ENCODE measurements around the gene THEM5.

Gene THEM5

DNA sequence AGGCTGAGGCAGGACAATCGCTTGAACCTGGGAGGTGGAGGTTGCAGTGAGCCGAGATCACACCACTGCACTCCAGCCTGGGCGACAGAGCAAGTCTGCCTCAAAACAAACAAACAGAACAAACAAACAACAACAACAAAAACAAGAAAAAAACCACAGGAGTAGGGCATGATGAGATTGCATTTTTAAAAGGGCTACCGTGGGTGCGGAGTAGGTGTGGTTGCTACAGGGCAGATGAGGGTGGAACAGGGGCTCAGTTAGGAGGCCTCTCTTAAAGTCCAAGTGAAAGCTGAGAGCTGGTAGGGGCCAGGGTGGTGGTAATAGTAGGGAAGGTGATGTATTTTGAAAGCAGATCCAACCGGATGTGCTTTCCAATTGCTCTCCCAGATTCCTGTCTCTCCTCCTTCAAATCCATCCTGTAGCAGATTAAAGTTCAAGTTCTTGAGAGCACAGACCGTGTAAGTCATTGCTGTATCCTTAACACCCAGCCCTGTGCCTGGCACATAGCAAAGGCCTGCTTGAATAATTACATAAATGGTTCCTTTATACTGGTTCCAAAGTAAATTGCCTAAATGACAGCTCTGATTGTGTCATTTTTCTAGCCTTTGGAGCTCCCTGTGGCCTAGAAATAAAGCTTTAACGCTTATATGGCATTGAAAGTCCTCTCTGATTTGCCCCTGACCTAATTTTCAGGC is 44.1 kb downstream of the THEM5 start:
- TF ChIP-seq, protein P1, sequence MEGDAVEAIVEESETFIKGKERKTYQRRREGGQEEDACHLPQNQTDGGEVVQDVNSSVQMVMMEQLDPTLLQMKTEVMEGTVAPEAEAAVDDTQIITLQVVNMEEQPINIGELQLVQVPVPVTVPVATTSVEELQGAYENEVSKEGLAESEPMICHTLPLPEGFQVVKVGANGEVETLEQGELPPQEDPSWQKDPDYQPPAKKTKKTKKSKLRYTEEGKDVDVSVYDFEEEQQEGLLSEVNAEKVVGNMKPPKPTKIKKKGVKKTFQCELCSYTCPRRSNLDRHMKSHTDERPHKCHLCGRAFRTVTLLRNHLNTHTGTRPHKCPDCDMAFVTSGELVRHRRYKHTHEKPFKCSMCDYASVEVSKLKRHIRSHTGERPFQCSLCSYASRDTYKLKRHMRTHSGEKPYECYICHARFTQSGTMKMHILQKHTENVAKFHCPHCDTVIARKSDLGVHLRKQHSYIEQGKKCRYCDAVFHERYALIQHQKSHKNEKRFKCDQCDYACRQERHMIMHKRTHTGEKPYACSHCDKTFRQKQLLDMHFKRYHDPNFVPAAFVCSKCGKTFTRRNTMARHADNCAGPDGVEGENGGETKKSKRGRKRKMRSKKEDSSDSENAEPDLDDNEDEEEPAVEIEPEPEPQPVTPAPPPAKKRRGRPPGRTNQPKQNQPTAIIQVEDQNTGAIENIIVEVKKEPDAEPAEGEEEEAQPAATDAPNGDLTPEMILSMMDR (conservative IDR thresholded peaks at IDR 0.05; ENCODE audit: low read length), result no peak
- DNase-seq (ENCODE audit: low read depth), result no peak
- H3K4me3 ChIP-seq (ENCODE audit: low read length), result no peak overlapping the region

DNA sequence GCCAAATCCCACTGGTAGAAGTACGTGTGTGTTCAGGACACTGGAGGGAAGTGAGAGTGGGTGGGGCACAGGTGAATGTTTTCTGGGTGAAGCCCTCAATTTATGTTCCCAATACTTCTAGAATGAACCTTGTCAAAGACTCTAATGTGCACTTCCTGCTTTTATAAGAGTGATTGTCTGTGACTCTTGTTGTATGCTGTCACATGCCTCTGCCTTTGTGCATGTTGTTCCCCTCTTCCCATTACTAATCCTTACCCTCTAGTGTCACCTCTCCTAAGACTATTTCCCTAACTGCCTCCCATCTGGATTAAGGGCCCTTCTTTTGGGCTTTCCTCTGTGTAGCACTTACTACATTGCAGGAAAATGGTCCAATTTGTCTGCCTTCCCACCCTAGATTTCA is 45.7 kb downstream of the THEM5 start:
- no peak overlapping the region for H3K4me3 ChIP-seq (ENCODE audit: low read length)
- DNase-seq (ENCODE audit: low read depth), result no peak
- TF ChIP-seq, protein P1 (conservative IDR thresholded peaks at IDR 0.05; ENCODE audit: low read length), result no peak

DNA sequence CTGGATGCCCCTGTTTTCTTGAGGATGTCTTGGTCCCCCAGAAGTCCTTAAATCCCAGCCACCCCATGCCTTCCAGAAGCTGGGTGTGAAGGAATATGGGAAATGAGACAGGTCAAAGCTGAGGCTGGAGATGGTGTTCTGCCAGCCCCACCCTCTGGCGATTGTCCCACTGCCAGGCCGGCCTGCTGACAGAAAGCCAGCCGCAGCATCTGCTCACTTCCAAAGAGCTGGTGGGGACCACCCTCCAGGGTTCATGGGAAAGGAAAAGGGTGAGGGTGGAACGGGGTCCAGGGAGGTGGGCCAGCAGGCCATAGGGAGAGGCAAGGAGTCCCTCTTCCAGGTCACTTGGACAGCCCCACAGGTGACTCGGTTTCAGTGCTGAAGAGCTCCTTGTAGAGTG is 46.4 kb downstream of the THEM5 start:
- TF ChIP-seq, protein P1 (conservative IDR thresholded peaks at IDR 0.05; ENCODE audit: low read length), result no peak
- no peak overlapping the region for H3K4me3 ChIP-seq (ENCODE audit: low read length)
- no peak for DNase-seq (ENCODE audit: low read depth)

DNA sequence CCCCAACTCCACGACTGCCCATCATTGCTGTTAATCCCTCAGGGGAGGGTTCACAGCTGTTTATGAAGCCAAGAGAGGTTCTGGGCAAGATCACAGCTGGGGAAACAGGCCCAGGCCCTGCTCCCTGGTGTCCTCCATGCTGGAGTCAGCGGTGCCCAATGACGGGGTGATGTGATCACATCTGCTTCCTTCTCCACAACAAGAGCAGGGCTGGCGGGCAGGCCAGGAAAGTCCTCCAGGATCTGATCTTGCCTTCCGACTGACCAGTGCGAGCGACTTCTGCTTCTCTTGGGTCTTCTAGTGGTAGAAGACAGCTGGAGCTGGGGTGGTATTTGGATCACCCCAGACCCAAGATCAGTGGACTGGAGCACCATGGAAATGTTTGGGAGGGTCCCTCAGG is 47.3 kb downstream of the THEM5 start:
- no peak for DNase-seq (ENCODE audit: low read depth)
- TF ChIP-seq, protein P1 (conservative IDR thresholded peaks at IDR 0.05; ENCODE audit: low read length), result no peak
- H3K4me3 ChIP-seq (ENCODE audit: low read length), result no peak overlapping the region

DNA sequence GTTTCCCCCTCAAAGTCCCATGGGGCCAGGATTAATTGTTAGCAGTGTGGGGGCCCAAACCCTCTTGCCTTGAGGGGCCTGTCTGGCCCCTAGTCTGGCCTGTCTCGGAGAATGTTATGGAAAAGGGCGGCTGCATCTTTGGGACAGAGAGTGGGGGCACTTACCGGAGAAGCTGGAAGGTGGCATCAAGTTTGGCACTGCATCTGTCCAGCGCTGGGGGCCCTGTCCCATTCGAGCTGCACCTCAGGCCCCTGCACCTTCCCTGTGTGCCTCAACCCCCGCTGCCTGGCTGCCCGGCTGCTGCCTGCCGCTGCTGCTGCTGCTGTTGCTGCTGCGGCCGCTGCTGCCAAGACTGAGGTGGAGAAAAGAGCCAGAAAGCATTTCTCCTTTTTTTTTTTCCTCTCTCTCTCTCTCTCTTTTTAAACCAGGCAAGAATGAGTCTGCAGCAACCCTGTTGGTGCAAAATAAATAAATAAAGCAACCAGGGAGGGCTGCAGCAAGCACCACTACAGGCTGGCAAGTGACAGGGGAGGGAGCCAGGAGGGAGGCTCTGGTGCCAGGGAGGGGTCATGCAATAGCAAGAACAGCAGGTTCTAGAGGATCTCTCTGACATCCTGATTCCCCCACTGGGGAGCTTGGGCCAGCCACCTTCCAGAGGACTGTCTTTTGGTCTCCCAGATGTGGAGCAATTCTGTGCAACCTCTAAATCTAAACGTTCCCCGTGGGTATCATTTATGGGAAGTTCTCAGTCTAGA is 48.3 kb downstream of the THEM5 start, which contains the start of gene LINGO4:
Gene LINGO4, minus strand, starts transcription at position 354 of the 755 bp plus-strand sequence. CDS start 2,715 bp downstream, outside the sequence.
- TF ChIP-seq, protein P1 (conservative IDR thresholded peaks at IDR 0.05; ENCODE audit: low read length), result no peak

DNA sequence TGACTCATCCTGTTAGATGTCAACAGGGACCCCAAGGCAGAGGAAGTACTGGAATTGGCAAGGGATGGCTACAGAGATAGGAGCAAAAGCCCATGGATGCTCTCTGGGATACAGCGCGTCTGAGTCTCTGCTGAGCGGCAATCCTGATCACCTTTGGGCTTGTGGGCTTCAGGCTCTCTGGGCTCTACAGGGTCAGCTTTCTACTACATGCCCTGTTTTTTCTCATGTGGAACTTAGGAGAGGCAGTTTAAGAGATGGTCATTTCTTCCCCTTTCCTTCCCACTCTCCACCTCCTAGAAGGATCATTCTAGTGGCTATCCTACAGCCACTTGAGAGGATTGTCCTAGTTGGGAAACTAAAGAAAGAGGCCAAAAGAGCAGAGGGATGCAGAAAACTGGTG is 49.6 kb downstream of the THEM5 start:
- TF ChIP-seq, protein P1 (conservative IDR thresholded peaks at IDR 0.05; ENCODE audit: low read length), result no peak
- DNase-seq (ENCODE audit: low read depth), result no peak
- no peak overlapping the region for H3K4me3 ChIP-seq (ENCODE audit: low read length)

More for the DNA sequence above, 48.3 kb downstream of the THEM5 start, which contains the start of gene LINGO4:
- no peak for DNase-seq (ENCODE audit: low read depth)
- no peak within 1 kb of the TSS for H3K4me3 ChIP-seq (ENCODE audit: low read length)

DNA sequence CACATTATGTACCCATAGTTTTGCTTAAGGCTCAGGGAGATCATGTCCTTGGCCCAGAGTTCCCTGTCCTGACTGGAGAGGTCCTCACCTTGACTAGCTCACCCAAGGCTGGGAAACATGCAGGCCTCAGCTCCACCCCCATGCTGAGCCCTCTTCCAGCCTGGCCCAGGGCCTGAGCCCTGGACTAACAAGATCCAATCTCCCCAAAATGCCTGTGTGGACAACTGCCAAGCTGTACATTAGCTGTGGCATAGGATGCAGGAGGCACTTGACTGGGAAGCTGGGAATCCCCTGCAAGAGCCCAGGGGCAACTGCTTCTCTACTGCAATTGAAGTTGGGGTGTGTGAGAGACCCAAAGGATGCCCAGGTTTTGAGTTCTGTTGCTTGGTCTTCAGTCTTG is 50.3 kb downstream of the THEM5 start:
- DNase-seq (ENCODE audit: low read depth), result no peak
- TF ChIP-seq, protein P1 (conservative IDR thresholded peaks at IDR 0.05; ENCODE audit: low read length), result no peak
- H3K4me3 ChIP-seq (ENCODE audit: low read length), result no peak overlapping the region

Measured in AG10803 (cell line).